ENCODE results near the gene GLI3.

Gene GLI3

GRCh38 chr7:41971640-41972187 is 265.3 kb downstream of the GLI3 start:
- no peak for DNase-seq (ENCODE audit: low read depth)

GRCh38 chr7:41970941-41971340 is 266.1 kb downstream of the GLI3 start:
- no peak for DNase-seq (ENCODE audit: low read depth)

GRCh38 chr7:41969561-41970105 is 267.4 kb downstream of the GLI3 start:
- DNase-seq (ENCODE audit: low read depth): no peak

- DNase-seq (ENCODE audit: low read depth): no peak
Observed at GRCh38 chr7:41967156-41967555, 269.9 kb downstream of the GLI3 start.

GRCh38 chr7:41965951-41966505 is 271.0 kb downstream of the GLI3 start:
- no peak for DNase-seq (ENCODE audit: low read depth)

- DNase-seq (ENCODE audit: low read depth): no peak
Observed at GRCh38 chr7:41964849-41965745, 271.9 kb downstream of the GLI3 start.

GRCh38 chr7:41964183-41964753 is 272.7 kb downstream of the GLI3 start:
- DNase-seq (ENCODE audit: low read depth): no peak

GRCh38 chr7:41956705-41957104 is 280.3 kb downstream of the GLI3 start:
- DNase-seq (ENCODE audit: low read depth): no peak

GRCh38 chr7:41955893-41956675 is 280.9 kb downstream of the GLI3 start:
- DNase-seq (ENCODE audit: low read depth): no peak

- DNase-seq (ENCODE audit: low read depth): no peak
Observed at GRCh38 chr7:41955451-41955850, 281.6 kb downstream of the GLI3 start.

- no peak for DNase-seq (ENCODE audit: low read depth)
Observed at GRCh38 chr7:41954976-41955375, 282.0 kb downstream of the GLI3 start.

GRCh38 chr7:41948503-41948902 is 288.5 kb downstream of the GLI3 start:
- no peak for DNase-seq (ENCODE audit: low read depth)

GRCh38 chr7:41943094-41943577 is 293.9 kb downstream of the GLI3 start:
- DNase-seq (ENCODE audit: low read depth): peak; percentile 53

- DNase-seq (ENCODE audit: low read depth): no peak
Observed at GRCh38 chr7:41942468-41943093, 294.4 kb downstream of the GLI3 start.

GRCh38 chr7:41940760-41941343 is 296.2 kb downstream of the GLI3 start:
- DNase-seq (ENCODE audit: low read depth): no peak

- no peak for DNase-seq (ENCODE audit: low read depth)
Observed at GRCh38 chr7:41938371-41938770, 298.6 kb downstream of the GLI3 start.

- DNase-seq (ENCODE audit: low read depth): no peak
Observed at GRCh38 chr7:41933427-41933826, 303.6 kb downstream of the GLI3 start.

- DNase-seq (ENCODE audit: low read depth): no peak
Observed at GRCh38 chr7:41931263-41931646, 305.8 kb downstream of the GLI3 start.

GRCh38 chr7:41930538-41931262 is 306.3 kb downstream of the GLI3 start:
- no peak for DNase-seq (ENCODE audit: low read depth)

- DNase-seq (ENCODE audit: low read depth): no peak
Observed at GRCh38 chr7:41928781-41929180, 308.2 kb downstream of the GLI3 start.

All from stimulated activated CD8-positive, alpha-beta memory T cell treated with anti-CD3 and anti-CD28 coated beads, Interleukin-15, amount 100 ng/mL, for 24 hours (primary cell).